B cell (primary cell): ENCODE data around the gene GRAMD2A. TPM values are rescaled to one million over a fixed set of nuclear protein-coding genes. Genes with fewer than 3 reads are reported as not detected.

ENCODE experiments used
- ATAC-seq: fragments of 200-7000 bp; cut with Tn5 transposase; one replicate; pipeline ENCODE4 v1.10.0; 2021; ENCODE audit warnings: low read depth, mild to moderate bottlenecking, moderate number of reproducible peaks, moderate library complexity
- CTCF ChIA-PET: fragments of 350-600 bp; sonication (Branson Sonifier 250); formaldehyde crosslinking; loops from one replicate; lab custom pipeline; 2021; ENCODE audit warnings: antibody characterized with exemption, inconsistent platforms; lab: Charles Lee
- POLR2A ChIA-PET: fragments of 350-600 bp; sonication (Branson Sonifier 250); formaldehyde crosslinking; loops from one replicate; lab custom pipeline; 2021; ENCODE audit warnings: antibody characterized with exemption; lab: Charles Lee
- DNase-seq: peaks from one replicate; pipeline ENCODE4 v3.0.0; 2013
- H2AFZ ChIP-seq: 2 replicates; pipeline ENCODE4 v1.6.1; 2012; ENCODE audit warnings: mild to moderate bottlenecking, low read depth, low read length; ENCODE audit not compliant: insufficient read depth, poor library complexity, severe bottlenecking
- H3K27ac ChIP-seq, 2 donors: 1 replicate in 1 of 2; 2 replicates in 1 of 2; pipeline ENCODE4 v1.5.1; 2012 to 2013; ENCODE audit warnings: low read length in 2 of 2, mild to moderate bottlenecking in 2 of 2, moderate library complexity in 1 of 2
- H3K27me3 ChIP-seq, 4 experiments: fragments of 200-600 bp in 1 of 4; sonication (generic) in 1 of 4; replicated peaks in 1 of 4; 1 replicate in 2 of 4; 2 replicates in 2 of 4; pipeline versions ENCODE4 v1.6.1 to v1.7.0; 2013 to 2016; ENCODE audit warnings: low read length in 3 of 4, mild to moderate bottlenecking in 2 of 4, mixed read lengths in 1 of 4, moderate library complexity in 1 of 4; ENCODE audit not compliant: insufficient read depth in 4 of 4, control insufficient read depth in 3 of 4; ENCODE audit errors: control extremely low read depth in 1 of 4
- H3K36me3 ChIP-seq, 2 experiments: replicated peaks in 1 of 2; 1 replicate in 1 of 2; 2 replicates in 1 of 2; pipeline versions ENCODE4 v1.6.1 to v1.7.1; 2013; ENCODE audit warnings: low read length in 1 of 2; ENCODE audit not compliant: insufficient read depth in 2 of 2, control insufficient read depth in 1 of 2; ENCODE audit errors: control extremely low read depth in 1 of 2, extremely low read depth in 1 of 2
- H3K4me1 ChIP-seq, 2 donors: fragments of 200-600 bp in 1 of 2; sonication (generic) in 1 of 2; 1 replicate in 1 of 2; 2 replicates in 1 of 2; pipeline versions ENCODE4 v1.5.1 to v1.6.1; 2013 to 2017; ENCODE audit warnings: low read length in 2 of 2; ENCODE audit not compliant: control insufficient read depth in 2 of 2, insufficient read depth in 2 of 2
- H3K4me2 ChIP-seq: replicated peaks from 2 replicates; pipeline ENCODE3; 2012; ENCODE audit warnings: mild to moderate bottlenecking, low read depth, low read length; ENCODE audit not compliant: poor library complexity, severe bottlenecking
- H3K4me3 ChIP-seq, 5 experiments: fragments of 200-600 bp in 1 of 5; sonication (generic) in 1 of 5; 1 replicate in 3 of 5; 2 replicates in 2 of 5; pipeline versions ENCODE4 v1.5.1 to v1.7.0; 2011 to 2016; ENCODE audit warnings: low read length in 4 of 5, mild to moderate bottlenecking in 4 of 5, low read depth in 2 of 5, control low read depth in 1 of 5, moderate library complexity in 1 of 5; ENCODE audit not compliant: insufficient read depth in 1 of 5; ENCODE audit errors: control extremely low read depth in 1 of 5, extremely low read depth in 1 of 5
- H3K79me2 ChIP-seq: fragments of 200-600 bp; sonication (generic); one replicate; pipeline ENCODE4 v1.6.0; 2016; ENCODE audit warnings: low read length; ENCODE audit not compliant: control insufficient read depth, insufficient read depth
- H3K9ac ChIP-seq: fragments of 200-600 bp; sonication (generic); 2 replicates; pipeline ENCODE4 v1.6.1; 2017; ENCODE audit warnings: mild to moderate bottlenecking, low read length, moderate library complexity
- H3K9me3 ChIP-seq, 3 donors: one replicate each; pipeline versions ENCODE4 v1.6.1 to v1.7.1; 2013; ENCODE audit warnings: low read length in 2 of 3; ENCODE audit not compliant: control insufficient read depth in 2 of 3, insufficient read depth in 1 of 3; ENCODE audit errors: control extremely low read depth in 1 of 3
- H4K20me1 ChIP-seq: 2 replicates; pipeline ENCODE4 v1.6.0; 2012; ENCODE audit warnings: mild to moderate bottlenecking, low read length; ENCODE audit not compliant: insufficient read depth, control insufficient read depth, poor library complexity, severe bottlenecking
- H3K27ac Mint-ChIP-seq: one replicate; pipeline ENCODE4 v1.8.0; 2021; ENCODE audit warnings: mixed read lengths
- H3K27me3 Mint-ChIP-seq: one replicate; pipeline ENCODE4 v1.8.0; 2021; ENCODE audit warnings: mixed read lengths
- H3K4me1 Mint-ChIP-seq: one replicate; pipeline ENCODE4 v1.8.0; 2021; ENCODE audit warnings: mixed read lengths
- H3K4me3 Mint-ChIP-seq: one replicate; pipeline ENCODE4 v1.8.0; 2021; ENCODE audit warnings: mixed read lengths
- H3K9me3 Mint-ChIP-seq: one replicate; pipeline ENCODE4 v1.8.0; 2022; ENCODE audit warnings: mixed read lengths; ENCODE audit not compliant: insufficient read depth
- CTCF ChIP-seq: fragments of 200-600 bp; IDR thresholded peaks from one replicate; pipeline ENCODE4 v1.8.0; 2022; ENCODE audit warnings: antibody characterized with exemption, mild to moderate bottlenecking
- EZH2 ChIP-seq: IDR thresholded peaks from 2 replicates; pipeline ENCODE4 v1.6.1; 2012; ENCODE audit warnings: borderline replicate concordance, low read depth, mild to moderate bottlenecking, moderate library complexity, low read length; ENCODE audit not compliant: insufficient read depth, poor library complexity, severe bottlenecking
- WGBS: methylation state at CpG from one replicate; pipeline ENCODE4 v1.1.5; 2013; ENCODE audit warnings: missing lambda C conversion rate; ENCODE audit not compliant: insufficient coverage; 5-methylcytosine and 5-hydroxymethylcytosine counted together
- intact Hi-C: fragments of 100-400 bp; cut with micrococcal nuclease; formaldehyde crosslinking; loops from one replicate; pipeline ENCODE4 v1.10.0; 2022
- polyA plus RNA-seq: library from polyadenylated mRNA; depleted of rRNA; stranded (reverse); fragments of >200 nt; gene quantifications from 2 replicates; pipeline ENCODE4 v1.2.3, GENCODE V29; 2012
- total RNA-seq, 2 donors: library from RNA; stranded (reverse); fragments of 120-200 nt in 1 of 2; gene quantifications; 1 replicate in 1 of 2; 2 replicates in 1 of 2; pipeline versions ENCODE4 v1.2.3 to v1.2.4, GENCODE V29; 2013 to 2022

GRAMD2A gene
- total and polyA plus RNA-seq, 2 donors (not counting 1 experiment from before 2014, with no cell fraction given), result not detected

- H3K79me2 ChIP-seq, result peaks cover 81% of the 10 kb centered on the region
- 100% methylated on average over 2 of the region's 4 CpGs for WGBS
- intact Hi-C loops, result loop anchor here (10.0 kb wide), 1 partner anchor 1881 kb away; the partner anchor contains the start of genes PML and STOML1
These were observed 84.1 kb downstream of the GRAMD2A start for GRCh38 chr15:72113347-72114031.

More at GRCh38 chr15:72113347-72114031, 84.1 kb downstream of the GRAMD2A start:
- no peaks in the 10 kb centered on the region for H4K20me1 ChIP-seq
- DNase-seq (no peak), ATAC-seq (no peak)
- H3K27ac Mint-ChIP-seq, result no peak overlapping the region
- no peak overlapping the region for H2AFZ ChIP-seq
- TF ChIP-seq CTCF (no peak), EZH2 (no peak)
- CTCF ChIA-PET, result no interaction called here
- POLR2A ChIA-PET, result no interaction called here
- H3K27me3 Mint-ChIP-seq, result no peaks in the 10 kb centered on the region
- H3K36me3 ChIP-seq, result no peaks in the 10 kb centered on the region
- peaks cover 9% of the 10 kb centered on the region in 2 donors for H3K4me1 ChIP-seq
- H3K4me3 Mint-ChIP-seq, result no peak overlapping the region
- no peaks in the 10 kb centered on the region for H3K27me3 ChIP-seq
- no peak overlapping the region for H3K4me2 ChIP-seq
- H3K9me3 Mint-ChIP-seq, result no peaks in the 10 kb centered on the region
- H3K9ac ChIP-seq, result no peak overlapping the region
- H3K4me3 ChIP-seq, result no peak overlapping the region
- H3K27ac ChIP-seq, result no peak overlapping the region
- H3K4me1 Mint-ChIP-seq, result peaks cover 27% of the 10 kb centered on the region
- no peaks in the 10 kb centered on the region for H3K9me3 ChIP-seq
